ENCODE data around the gene DDX39B. TPM values are rescaled to one million over a fixed set of nuclear protein-coding genes. Genes with fewer than 3 reads are reported as not detected.

Gene DDX39B
- total and polyA plus RNA-seq, 2 of the 8 experiments (the other 6 are each of a cell fraction or from before 2014, with no cell fraction given), result 780 to 1,164 TPM

DNA sequence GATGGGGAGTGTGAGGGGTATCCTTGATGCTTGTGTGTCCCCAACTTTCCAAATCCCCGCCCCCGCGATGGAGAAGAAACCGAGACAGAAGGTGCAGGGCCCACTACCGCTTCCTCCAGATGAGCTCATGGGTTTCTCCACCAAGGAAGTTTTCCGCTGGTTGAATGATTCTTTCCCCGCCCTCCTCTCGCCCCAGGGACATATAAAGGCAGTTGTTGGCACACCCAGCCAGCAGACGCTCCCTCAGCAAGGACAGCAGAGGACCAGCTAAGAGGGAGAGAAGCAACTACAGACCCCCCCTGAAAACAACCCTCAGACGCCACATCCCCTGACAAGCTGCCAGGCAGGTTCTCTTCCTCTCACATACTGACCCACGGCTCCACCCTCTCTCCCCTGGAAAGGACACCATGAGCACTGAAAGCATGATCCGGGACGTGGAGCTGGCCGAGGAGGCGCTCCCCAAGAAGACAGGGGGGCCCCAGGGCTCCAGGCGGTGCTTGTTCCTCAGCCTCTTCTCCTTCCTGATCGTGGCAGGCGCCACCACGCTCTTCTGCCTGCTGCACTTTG lies 33.6 kb upstream of the DDX39B start, which contains the start of gene TNF:
TSS of gene TNF (plus strand) at position 231 of the 567 bp plus-strand sequence. CDS start at position 408, 177 bp downstream.
- Histone ChIP-seq H2BK15ac (ENCODE audit: low read length) (no peak within 1 kb of the TSS), H3K27me3 (replicated peaks in 1 of 4; ENCODE audit: control insufficient read depth in 3 of 4, extremely low read depth in 1 of 4, insufficient read depth in 3 of 4, low read length in 3 of 4) (peaks cover 0 to 7% (median 6%) of the 10 kb centered on the region in 4 experiments; a peak in 5 of 7 replicates), H3K79me1 (ENCODE audit: low read depth, low read length) (no peaks in the 10 kb centered on the region), H2BK12ac (ENCODE audit: low read depth, low read length) (no peak within 1 kb of the TSS), H3K79me2 (ENCODE audit: control insufficient read depth in 1 of 2, insufficient read depth in 2 of 2, low read length in 2 of 2) (no peaks in the 10 kb centered on the region), H3K4me1 (replicated peaks in 1 of 4; ENCODE audit: control insufficient read depth in 3 of 4, insufficient read depth in 4 of 4, low read length in 3 of 4) (peaks cover 0 to 3% (median 0%) of the 10 kb centered on the region in 4 experiments; a peak in 3 of 7 replicates), H3K9ac (replicated peaks in 1 of 4; ENCODE audit: extremely low read depth in 1 of 4, low read depth in 3 of 4, low read length in 3 of 4) (no peak within 1 kb of the TSS), H3K14ac (ENCODE audit: insufficient read length) (no peak within 1 kb of the TSS), H3K18ac (ENCODE audit: extremely low read depth, low read length) (no peak within 1 kb of the TSS), H2AK5ac (ENCODE audit: low read depth, low read length) (no peak within 1 kb of the TSS), H3K4ac (replicated peaks; ENCODE audit: insufficient read length, low read depth, low read length) (no peak within 1 kb of the TSS), H4K20me1 (replicated peaks in 1 of 2; ENCODE audit: control insufficient read depth in 1 of 2, insufficient read depth in 2 of 2, low read length in 2 of 2) (no peaks in the 10 kb centered on the region), H3K4me2 (ENCODE audit: insufficient read depth in 1 of 2, low read depth in 2 of 2, low read length in 2 of 2) (no peak within 1 kb of the TSS), H2BK5ac (ENCODE audit: low read depth, low read length) (no peak within 1 kb of the TSS), H3K9me3 (ENCODE audit: insufficient read depth in 2 of 2, low read depth in 1 of 2, low read length in 1 of 2) (no peaks in the 10 kb centered on the region), H3K27ac (ENCODE audit: low read depth, low read length) (no peak within 1 kb of the TSS), H3K23me2 (ENCODE audit: low read depth, low read length) (peaks cover 2% of the 10 kb centered on the region; the same call in 1 of the 2 replicates), H2AFZ (ENCODE audit: low read length) (no peak within 1 kb of the TSS), H2BK20ac (ENCODE audit: low read length) (no peak within 1 kb of the TSS), H2BK120ac (replicated peaks; ENCODE audit: low read depth, low read length) (no peak within 1 kb of the TSS), H3K23ac (ENCODE audit: insufficient read length) (no peak within 1 kb of the TSS), H3K4me3 (ENCODE audit: extremely low read depth in 1 of 4, insufficient read depth in 2 of 4, low read depth in 3 of 4, low read length in 4 of 4) (no peak within 1 kb of the TSS), H3K56ac (replicated peaks; ENCODE audit: insufficient read length, low read depth, low read length) (no peak within 1 kb of the TSS), H3K36me3 (ENCODE audit: control insufficient read depth in 2 of 4, insufficient read depth in 4 of 4, low read length in 3 of 4) (no peaks in the 10 kb centered on the region), H4K5ac (ENCODE audit: insufficient read length, low read depth, low read length) (no peak within 1 kb of the TSS), H4K91ac (replicated peaks; ENCODE audit: insufficient read length, low read length) (no peak within 1 kb of the TSS), H4K8ac (ENCODE audit: extremely low read depth, insufficient read depth, low read length) (peak within 1 kb of the TSS; percentile 51; the same call in 1 of the 2 replicates)
- POLR2A ChIA-PET (ENCODE audit: partially characterized antibody), result interaction anchor here (0.6 to 12.2 kb wide), 13 partner anchors 8 to 299 kb away, joined by 3 to 110 read pairs (median 3); partner anchors contain the start of genes ATP6V1G2, DDX39B, GPANK1 and LST1
- 87% methylated on average over 17 of the region's 19 CpGs; no CpG with 5 or more reads in 1 of the 2 experiments for WGBS, 2 experiments (ENCODE audit: extremely low coverage in 1 of 2, insufficient coverage in 1 of 2, insufficient read length in 1 of 2, insufficient replicate concordance in 2 of 2, low coverage in 1 of 2, low lambda C conversion rate in 2 of 2, missing lambda C conversion rate in 1 of 2)
- no peak for DNase-seq (ENCODE audit: low read depth in 1 of 2, low spot score in 2 of 2)
- CTCF ChIA-PET (ENCODE audit: partially characterized antibody), result interaction anchor here (0.9 to 19.2 kb wide), 8 partner anchors 11 to 89 kb away, joined by 3 to 640 read pairs (median 6); partner anchors contain the start of genes ATP6V1G2, GPANK1, LST1 and LTB
- no peak for FAIRE-seq
- TF ChIP-seq SP4 (IDR thresholded peaks at IDR 0.05; ENCODE audit: low read length) (no peak), NRF1 (IDR thresholded peaks at IDR 0.05; ENCODE audit: low read depth, low read length) (no peak), TBP (IDR thresholded peaks at IDR 0.05; ENCODE audit: low read depth, low read length) (no peak), RBBP5 (IDR thresholded peaks at IDR 0.05; ENCODE audit: borderline replicate concordance, low read depth, low read length) (no peak), SUZ12 (IDR thresholded peaks at IDR 0.05; ENCODE audit: low read length) (no peak), GABPA (IDR thresholded peaks at IDR 0.05; ENCODE audit: borderline replicate concordance, insufficient read depth, low read length) (no peak)

Data from H1 (cell line).